A549 (cell line): ENCODE data around the gene POLE2. TPM values are rescaled to one million over a fixed set of nuclear protein-coding genes. Genes with fewer than 3 reads are reported as not detected.

ENCODE experiments used
- ATAC-seq, 2 experiments: fragments of 200-7000 bp in 1 of 2; fragments of >200 bp in 1 of 2; cut with Nextera tagmentation in 1 of 2; cut with Tn5 transposase in 1 of 2; 3 replicates each; pipeline versions ENCODE4 v1.8.0 to v1.9.1; 2018 to 2020; ENCODE audit warnings: mild to moderate bottlenecking in 1 of 2, moderate library complexity in 1 of 2
- CTCF ChIA-PET: fragments of 300-600 bp; sonication (Branson Sonifier 250); formaldehyde crosslinking; extraction: SDS; loops from one replicate; lab custom pipeline; 2021; ENCODE audit warnings: antibody characterized with exemption, inconsistent platforms; lab: Yijun Ruan, JAX
- POLR2A ChIA-PET: fragments of 350-600 bp; formaldehyde crosslinking; extraction: SDS; loops from one replicate; lab custom pipeline; 2021; ENCODE audit warnings: antibody characterized with exemption, inconsistent platforms; lab: Yijun Ruan, JAX
- DNase-seq, 2 experiments: peaks; one replicate each; pipeline versions ENCODE4 v3.0.0 to v3.0.0-alpha.2; 2011 to 2016; ENCODE audit warnings: low read depth in 1 of 2, low spot score in 1 of 2
- FAIRE-seq: peaks from 2 replicates; lab custom pipeline; 2011; peaks lifted over from hg19 to GRCh38; lab: Jason Lieb, UNC
- H3K27ac ChIP-seq, 2 experiments: fragments of >200 bp; sonication (Bioruptor Twin); formaldehyde crosslinking; 3 replicates each; pipeline ENCODE4 v1.5.1; 2016 to 2017
- H3K4me1 ChIP-seq: fragments of >200 bp; sonication (Bioruptor Twin); formaldehyde crosslinking; 3 replicates; pipeline ENCODE4 v1.6.1; 2016
- H3K4me2 ChIP-seq: fragments of >200 bp; sonication (Bioruptor Twin); formaldehyde crosslinking; 3 replicates; pipeline ENCODE4 v1.6.1; 2016
- H3K4me3 ChIP-seq: fragments of >200 bp; sonication (Bioruptor Twin); formaldehyde crosslinking; 3 replicates; pipeline ENCODE4 v1.5.1; 2016
- H3K9me3 ChIP-seq: fragments of >200 bp; sonication (Bioruptor Twin); formaldehyde crosslinking; 3 replicates; pipeline ENCODE4 v1.6.1; 2016
- CEBPB ChIP-seq, 2 experiments: fragments of >200 bp in 1 of 2; sonication (Bioruptor Twin) in 1 of 2; formaldehyde crosslinking in 1 of 2; IDR thresholded peaks; 2 replicates each; pipeline ENCODE4 v1.6.1; 2012 to 2016
- EHF ChIP-seq: fragments of 250-450 bp; sonication (Bioruptor Pico); IDR thresholded peaks from 2 replicates; pipeline ENCODE4 v1.5.0; 2020; ENCODE audit warnings: mild to moderate bottlenecking
- HES2 ChIP-seq: fragments of >200 bp; sonication (Bioruptor Twin); formaldehyde crosslinking; IDR thresholded peaks from 2 replicates; pipeline ENCODE4 v1.6.1; 2016
- HEYL ChIP-seq: fragments of 250-450 bp; sonication (Bioruptor Pico); IDR thresholded peaks from 2 replicates; pipeline ENCODE4 v1.8.0; 2021; ENCODE audit warnings: mild to moderate bottlenecking, moderate library complexity
- NPAS2 ChIP-seq: fragments of 250-450 bp; sonication (Bioruptor Pico); IDR thresholded peaks from 2 replicates; pipeline ENCODE4 v1.8.0; 2022; ENCODE audit warnings: mild to moderate bottlenecking, moderate library complexity, borderline replicate concordance
- PBX3 ChIP-seq: IDR thresholded peaks from 2 replicates; pipeline ENCODE4 v1.6.1; 2012
- RCOR1 ChIP-seq: fragments of 150-350 bp; IDR thresholded peaks from 2 replicates; pipeline ENCODE4 v1.6.1; 2014; ENCODE audit warnings: antibody characterized with exemption, low read length, low read depth
- RFX5 ChIP-seq: fragments of 450-650 bp; IDR thresholded peaks from 2 replicates; pipeline ENCODE4 v1.7.1; 2014; ENCODE audit warnings: antibody characterized with exemption, mild to moderate bottlenecking, moderate library complexity
- SREBF2 ChIP-seq: fragments of 450-650 bp; IDR thresholded peaks from 2 replicates; pipeline ENCODE4 v1.6.1; 2014; ENCODE audit warnings: mild to moderate bottlenecking, moderate library complexity
- TP53 ChIP-seq: fragments of 250-450 bp; sonication (Bioruptor Pico); IDR thresholded peaks from 2 replicates; pipeline ENCODE4 v1.5.0; 2021; ENCODE audit warnings: mild to moderate bottlenecking, moderate library complexity
- USF2 ChIP-seq: fragments of 450-650 bp; IDR thresholded peaks from 2 replicates; pipeline ENCODE4 v1.6.1; 2014; ENCODE audit warnings: antibody characterized with exemption
- ZC3H11A ChIP-seq: fragments of 450-650 bp; IDR thresholded peaks from 2 replicates; pipeline ENCODE4 v1.6.1; 2014; ENCODE audit warnings: antibody characterized with exemption, mild to moderate bottlenecking
- ZNF302 ChIP-seq: fragments of 250-450 bp; sonication (Bioruptor Pico); IDR thresholded peaks from 2 replicates; pipeline ENCODE4 v1.9.0; 2021; ENCODE audit warnings: inconsistent platforms, mild to moderate bottlenecking, moderate library complexity
- WGBS: methylation state at CpG from one replicate; pipeline ENCODE4 v1.1.6; 2017; ENCODE audit errors: missing lambda C conversion rate; 5-methylcytosine and 5-hydroxymethylcytosine counted together
- polyA plus RNA-seq, 4 experiments: library from polyadenylated mRNA; depleted of rRNA in 3 of 4; stranded (reverse); fragments of >200 nt; fragmentation: RNase III in 1 of 4; extraction: RNeasy Plus Mini Kit Qiagen cat#74134 plus additional on column Dnase treatment in 1 of 4; gene quantifications; 2 replicates in 3 of 4; 3 replicates in 1 of 4; pipeline ENCODE4 v1.2.3, GENCODE V29; 2011 to 2017
- small RNA-seq, 6 experiments: library from RNA; depleted of rRNA; stranded (forward); fragments of <200 nt; gene quantifications; one replicate each; pipeline ENCODE3, GENCODE V24; 2012

POLE2 gene
- polyA plus RNA-seq, 2 of the 4 experiments (the other 2 are of a cell fraction) = 20.2 to 28.1 TPM

GRCh38 chr14:49598189-49598484, 89.9 kb downstream of the POLE2 start:
- Histone ChIP-seq H3K27ac (peak overlapping the region; percentile 92 to 96), H3K4me3 (peak overlapping the region; percentile 62), H3K4me2 (peak overlapping the region; percentile 88), H3K9me3 (no peaks in the 10 kb centered on the region), H3K4me1 (0 out of 3 replicates have a peak, but pooled peaks cover 7% of the 10 kb centered on the region)
- TF ChIP-seq PBX3 (no peak), NPAS2 (CRISPR knock-in tag) (no peak), CEBPB (IDR thresholded peaks at IDR 0.05) (no peak), SREBF2 (no peak), RFX5 (no peak), ZC3H11A (no peak), ZNF302 (no peak), HES2 (no peak)
- WGBS = under 1% methylated on average over 15 of the region's 15 CpGs
- FAIRE-seq = no peak
- ChIA-PET POLR2A (interaction anchor here (1.3 to 2.8 kb wide), 3 partner anchors 10 to 22 kb away, joined by 3 to 27 read pairs (median 23); partner anchors contain the start of genes MGAT2, RPL36AL and RPS29), CTCF (interaction anchor here (1.2 to 1.9 kb wide), 5 partner anchors 8 to 23 kb away, joined by 3 to 14 read pairs (median 4); partner anchors contain the start of genes MGAT2 and RPS29)
- ATAC-seq = peak; percentile 11 to 26; a peak in 4 of 6 replicates
- DNase-seq = peak in 1 of 2 experiments; percentile 23

DNA sequence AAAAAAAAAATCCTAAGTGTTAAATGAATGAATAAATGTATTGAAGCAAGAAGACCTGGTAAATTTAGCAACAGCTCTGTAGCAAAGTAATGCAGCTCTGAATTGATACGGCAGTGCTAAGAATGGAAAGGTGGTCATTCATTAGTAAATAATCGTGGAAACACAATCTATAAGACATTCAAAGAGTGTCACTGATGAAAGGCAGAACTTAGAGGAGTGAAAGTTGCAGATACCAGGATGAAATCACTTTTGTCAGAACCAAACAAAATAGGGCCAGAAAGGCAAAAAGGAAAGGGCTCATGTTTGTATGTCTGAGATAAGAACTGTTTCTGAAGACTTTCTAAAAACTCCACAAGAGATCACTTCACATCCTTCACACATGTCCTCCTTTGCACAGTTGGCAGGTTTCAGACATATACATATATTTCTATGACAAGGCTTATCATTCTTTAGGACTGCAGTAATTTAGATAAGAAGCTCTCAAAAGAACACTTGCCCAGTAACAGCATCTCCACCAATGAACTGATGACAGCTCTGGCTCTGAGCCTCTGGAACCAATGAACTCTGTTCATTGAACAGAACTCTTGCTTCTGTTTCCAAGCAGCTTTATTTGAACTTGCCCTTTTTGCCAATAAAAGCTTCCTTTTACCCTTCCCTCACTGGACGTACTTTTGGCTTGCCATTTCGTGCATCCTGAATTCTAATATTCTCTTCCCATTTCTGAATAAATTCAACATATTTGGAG, 93.5 kb downstream of the POLE2 start:
- FAIRE-seq (no peak), ATAC-seq (no peak), DNase-seq (peak in 1 of 2 experiments; percentile 38)
- POLR2A ChIA-PET = interaction anchor here (0.7 kb wide), 1 partner anchor 8 kb away, joined by 3 read pairs; the partner anchor contains the start of gene RPS29
- 65% methylated on average over 4 of the region's 4 CpGs for WGBS
- no peak overlapping the region for H3K4me2 ChIP-seq
- H3K9me3 ChIP-seq = no peaks in the 10 kb centered on the region
- 0 out of 3 replicates have a peak, but pooled peaks cover 7% of the 10 kb centered on the region for H3K4me1 ChIP-seq
- TF ChIP-seq EHF (CRISPR knock-in tag) (no peak), HEYL (CRISPR knock-in tag) (no peak), CEBPB (IDR thresholded peaks at IDR 0.05) (no peak), RCOR1 (no peak), RFX5 (peak; percentile 33; the same call in 1 of the 2 replicates), TP53 (CRISPR knock-in tag) (no peak), USF2 (no peak)
- no peak overlapping the region for H3K27ac ChIP-seq
- no peak overlapping the region for H3K4me3 ChIP-seq
- CTCF ChIA-PET = interaction anchor here (1.3 to 2.2 kb wide), 2 partner anchors 8 to 12 kb away, joined by 4 to 18 read pairs; partner anchors contain the start of gene RPS29

Small RNA genes lying within 50 kb of the gene (small RNA-seq; reads per million reads assigned to genes)
- gene AL139099.3 (0 reads per million in 6 experiments), gene RNU6ATAC30P (0 reads per million in 6 experiments)

Other genes starting within 250 kb of the POLE2 start
- gene RPS29, start 101.8 kb downstream of the POLE2 start, polyA plus RNA-seq (2011; rRNA removed) = 3,909 and 5,167 TPM in 2 replicates
- gene RPS29, start 101.8 kb downstream of the POLE2 start, polyA plus RNA-seq (2017; fragmentation: RNase III; extraction: RNeasy Plus Mini Kit Qiagen cat#74134 plus additional on column Dnase treatment) = 3,539 to 3,858 TPM (median 3,692 TPM) in 3 replicates
- 34.6 and 50.7 TPM in 2 replicates for gene LRR1, start 89.3 kb downstream of the POLE2 start, polyA plus RNA-seq (2011; rRNA removed)
- 48.4 to 53.5 TPM (median 52.8 TPM) in 3 replicates for gene LRR1, start 89.3 kb downstream of the POLE2 start, polyA plus RNA-seq (2017; fragmentation: RNase III; extraction: RNeasy Plus Mini Kit Qiagen cat#74134 plus additional on column Dnase treatment)
- gene RPL36AL, start 67.6 kb downstream of the POLE2 start, polyA plus RNA-seq (2011; rRNA removed) = 280 and 390 TPM in 2 replicates
- gene RPL36AL, start 67.6 kb downstream of the POLE2 start, polyA plus RNA-seq (2017; fragmentation: RNase III; extraction: RNeasy Plus Mini Kit Qiagen cat#74134 plus additional on column Dnase treatment) = 454 to 469 TPM (median 468 TPM) in 3 replicates
- gene MGAT2, start 67.4 kb downstream of the POLE2 start, polyA plus RNA-seq (2011; rRNA removed) = 33.0 and 35.6 TPM in 2 replicates
- gene MGAT2, start 67.4 kb downstream of the POLE2 start, polyA plus RNA-seq (2017; fragmentation: RNase III; extraction: RNeasy Plus Mini Kit Qiagen cat#74134 plus additional on column Dnase treatment) = 26.7 to 27.0 TPM (median 26.9 TPM) in 3 replicates
- 10.5 and 14.1 TPM in 2 replicates for gene DNAAF2, start 53.0 kb downstream of the POLE2 start, polyA plus RNA-seq (2011; rRNA removed)
- 10.8 to 12.1 TPM (median 11.9 TPM) in 3 replicates for gene DNAAF2, start 53.0 kb downstream of the POLE2 start, polyA plus RNA-seq (2017; fragmentation: RNase III; extraction: RNeasy Plus Mini Kit Qiagen cat#74134 plus additional on column Dnase treatment)
- gene KLHDC1, start 4.9 kb upstream of the POLE2 start, polyA plus RNA-seq (2011; rRNA removed) = 0.70 and 0.74 TPM in 2 replicates
- 0.42 to 1.2 TPM (median 1.1 TPM) in 3 replicates for gene KLHDC1, start 4.9 kb upstream of the POLE2 start, polyA plus RNA-seq (2017; fragmentation: RNase III; extraction: RNeasy Plus Mini Kit Qiagen cat#74134 plus additional on column Dnase treatment)
- gene KLHDC2, start 79.9 kb upstream of the POLE2 start, polyA plus RNA-seq (2011; rRNA removed) = 75.7 and 83.7 TPM in 2 replicates
- 38.9 to 47.5 TPM (median 46.4 TPM) in 3 replicates for gene KLHDC2, start 79.9 kb upstream of the POLE2 start, polyA plus RNA-seq (2017; fragmentation: RNase III; extraction: RNeasy Plus Mini Kit Qiagen cat#74134 plus additional on column Dnase treatment)
- 58.8 and 59.6 TPM in 2 replicates for gene NEMF, start 164.6 kb upstream of the POLE2 start, polyA plus RNA-seq (2011; rRNA removed)
- gene NEMF, start 164.6 kb upstream of the POLE2 start, polyA plus RNA-seq (2017; fragmentation: RNase III; extraction: RNeasy Plus Mini Kit Qiagen cat#74134 plus additional on column Dnase treatment) = 57.0 to 60.3 TPM (median 58.3 TPM) in 3 replicates
- gene ARF6, start 204.9 kb upstream of the POLE2 start, polyA plus RNA-seq (2011; rRNA removed) = 29.8 and 33.3 TPM in 2 replicates
- gene ARF6, start 204.9 kb upstream of the POLE2 start, polyA plus RNA-seq (2017; fragmentation: RNase III; extraction: RNeasy Plus Mini Kit Qiagen cat#74134 plus additional on column Dnase treatment) = 47.7 to 54.8 TPM (median 51.0 TPM) in 3 replicates